Articular chondrocyte of knee joint (primary cell): ENCODE results near the gene CDHR3. TPM values are rescaled to one million over a fixed set of nuclear protein-coding genes. Genes with fewer than 3 reads are reported as not detected.

Experiments used
- total RNA-seq: library from RNA; depleted of rRNA; stranded (reverse); fragments of >200 nt; gene quantifications from 2 replicates; pipeline ENCODE4 v1.2.3, GENCODE V29; 2012

Gene CDHR3
- total RNA-seq, result 5.7 and 7.8 TPM in 2 replicates

DNA sequence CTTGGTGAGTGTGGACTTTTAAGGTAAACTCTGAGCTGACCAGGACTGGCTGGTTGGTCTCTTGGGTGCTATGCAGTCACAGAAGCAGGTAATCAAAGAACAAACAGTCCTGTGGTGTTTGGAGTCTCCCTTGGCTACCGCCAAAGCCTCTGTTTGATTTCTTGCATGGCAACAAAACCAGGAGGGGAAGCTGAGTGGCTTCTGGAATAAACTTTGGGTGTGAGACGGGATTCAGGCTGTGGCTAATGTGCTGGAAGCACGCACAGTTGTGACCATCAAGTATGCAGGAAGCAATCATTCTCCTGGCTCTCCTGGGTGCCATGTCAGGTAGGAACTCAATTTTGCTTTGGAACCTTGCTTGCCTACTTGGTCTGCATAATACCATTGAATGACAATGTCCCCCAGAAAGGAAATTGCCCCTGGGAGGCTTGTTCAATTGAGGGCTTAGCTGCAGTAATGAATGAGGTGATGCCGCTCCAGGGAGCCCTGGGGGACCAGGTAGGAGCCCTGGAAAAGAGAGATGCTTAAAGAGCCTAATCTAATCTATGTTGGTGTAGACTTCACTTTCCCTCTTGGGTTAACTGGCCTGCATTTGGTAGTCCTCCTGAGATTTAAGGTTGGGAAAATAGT, at the start of gene CDHR3:
Gene CDHR3, plus strand, starts transcription at position 227 of the 630 bp plus-strand sequence. Its CDS starts 55 bp downstream, at position 282.

Other genes starting within 250 kb of the CDHR3 start
- 15.5 and 18.9 TPM in 2 replicates for gene ATXN7L1, start 86.7 kb upstream of the CDHR3 start, total RNA-seq
- gene SYPL1, start 149.0 kb downstream of the CDHR3 start, total RNA-seq, result 78.4 and 83.3 TPM in 2 replicates